ENCODE measurements around the gene SEMA3C. TPM values are rescaled to one million over a fixed set of nuclear protein-coding genes. Genes with fewer than 3 reads are reported as not detected.

Gene SEMA3C
- total and polyA plus RNA-seq, 11 donors: 11.7 to 110 (median 67.6) TPM

DNA sequence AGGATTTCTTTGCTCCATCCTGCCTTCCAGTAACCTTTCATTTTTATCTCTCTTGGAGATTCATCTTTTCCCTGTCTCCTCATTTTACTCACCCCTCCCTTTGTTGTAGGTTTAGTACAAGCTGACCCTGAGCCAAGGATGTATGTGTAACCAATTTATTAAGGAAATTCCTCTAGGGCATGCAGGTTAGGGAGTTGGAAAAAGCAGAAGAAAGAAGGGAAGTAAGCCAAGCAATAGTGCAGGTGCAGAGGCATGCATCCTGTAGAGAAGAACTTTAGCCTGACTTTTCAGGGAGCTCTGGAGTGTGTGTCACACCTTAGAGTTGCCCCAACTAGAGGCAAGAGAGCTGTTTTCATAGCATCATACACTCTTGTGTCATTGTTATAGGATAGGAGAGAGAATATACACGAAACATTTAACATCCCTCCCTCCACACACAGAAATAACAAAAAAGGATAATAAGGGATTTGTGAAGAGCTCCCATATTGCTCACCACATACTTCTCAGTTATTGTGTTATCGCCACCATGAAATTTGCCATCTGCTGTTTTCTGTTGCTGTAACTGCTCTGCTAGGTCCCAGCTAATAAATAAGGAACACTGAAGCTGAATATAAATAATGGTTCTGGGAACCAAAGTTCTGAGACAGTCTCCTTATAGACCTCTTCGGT is 21.8 kb upstream of the SEMA3C start:
- Histone ChIP-seq H3K27me3 (no peaks in the 10 kb centered on the region), H3K4me1 (peaks cover 0 to 30% (median 13%) of the 10 kb centered on the region in 12 donors), H3K4me3 (no peak overlapping the region), H3K27ac (peak overlapping the region in 3 of 12 donors; percentile 27 to 66 (median 56)), H3K9me3 (no peaks in the 10 kb centered on the region), H3K36me3 (no peaks in the 10 kb centered on the region)
- intact Hi-C loops (cut with DNase I): loop anchor here in 1 of 10 donors (10.0 kb wide), 1 partner anchor 254 kb away; no protein-coding TSS in a partner anchor
- WGBS, 4 donors: 73 to 86% (median 80%) methylated on average over 3 of the region's 3 CpGs
- ATAC-seq: no peak
- no peak for TF ChIP-seq POLR2A (IDR thresholded peaks at IDR 0.05)
- TF ChIP-seq, protein P1, sequence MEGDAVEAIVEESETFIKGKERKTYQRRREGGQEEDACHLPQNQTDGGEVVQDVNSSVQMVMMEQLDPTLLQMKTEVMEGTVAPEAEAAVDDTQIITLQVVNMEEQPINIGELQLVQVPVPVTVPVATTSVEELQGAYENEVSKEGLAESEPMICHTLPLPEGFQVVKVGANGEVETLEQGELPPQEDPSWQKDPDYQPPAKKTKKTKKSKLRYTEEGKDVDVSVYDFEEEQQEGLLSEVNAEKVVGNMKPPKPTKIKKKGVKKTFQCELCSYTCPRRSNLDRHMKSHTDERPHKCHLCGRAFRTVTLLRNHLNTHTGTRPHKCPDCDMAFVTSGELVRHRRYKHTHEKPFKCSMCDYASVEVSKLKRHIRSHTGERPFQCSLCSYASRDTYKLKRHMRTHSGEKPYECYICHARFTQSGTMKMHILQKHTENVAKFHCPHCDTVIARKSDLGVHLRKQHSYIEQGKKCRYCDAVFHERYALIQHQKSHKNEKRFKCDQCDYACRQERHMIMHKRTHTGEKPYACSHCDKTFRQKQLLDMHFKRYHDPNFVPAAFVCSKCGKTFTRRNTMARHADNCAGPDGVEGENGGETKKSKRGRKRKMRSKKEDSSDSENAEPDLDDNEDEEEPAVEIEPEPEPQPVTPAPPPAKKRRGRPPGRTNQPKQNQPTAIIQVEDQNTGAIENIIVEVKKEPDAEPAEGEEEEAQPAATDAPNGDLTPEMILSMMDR (IDR thresholded peaks at IDR 0.05): no peak
- DNase-seq: no peak

DNA sequence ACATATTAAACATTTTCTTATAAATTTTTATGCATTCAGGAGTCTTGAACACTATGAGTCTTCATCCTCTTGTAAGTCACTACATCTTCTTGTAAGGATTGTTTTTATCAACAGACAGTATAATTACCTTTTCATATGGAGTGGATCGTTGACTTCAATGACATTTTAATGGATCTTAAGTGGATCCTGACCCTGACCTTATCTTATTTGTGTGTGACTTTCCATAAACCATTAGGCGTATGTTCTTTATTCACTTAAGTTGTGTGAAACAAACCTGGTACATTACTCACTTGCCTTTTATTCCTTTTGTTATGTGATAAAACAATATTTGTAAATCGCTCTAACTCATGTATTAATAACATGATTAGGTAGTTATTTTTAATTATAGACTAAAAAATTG is 18.5 kb upstream of the SEMA3C start:
- H3K27me3 ChIP-seq: no peaks in the 10 kb centered on the region
- DNase-seq: no peak
- 69 to 74% (median 72%) methylated on average over 3 of the region's 3 CpGs for WGBS, 4 donors
- no peak for ATAC-seq
- H3K27ac ChIP-seq: no peak overlapping the region
- intact Hi-C loops (cut with DNase I): no loop called here
- no peak overlapping the region for H3K4me3 ChIP-seq
- no peaks in the 10 kb centered on the region for H3K9me3 ChIP-seq
- peaks cover 0 to 20% (median 9%) of the 10 kb centered on the region in 12 donors for H3K4me1 ChIP-seq
- no peaks in the 10 kb centered on the region for H3K36me3 ChIP-seq
- TF ChIP-seq, protein P1 (IDR thresholded peaks at IDR 0.05): no peak
- TF ChIP-seq POLR2A (IDR thresholded peaks at IDR 0.05): no peak

DNA sequence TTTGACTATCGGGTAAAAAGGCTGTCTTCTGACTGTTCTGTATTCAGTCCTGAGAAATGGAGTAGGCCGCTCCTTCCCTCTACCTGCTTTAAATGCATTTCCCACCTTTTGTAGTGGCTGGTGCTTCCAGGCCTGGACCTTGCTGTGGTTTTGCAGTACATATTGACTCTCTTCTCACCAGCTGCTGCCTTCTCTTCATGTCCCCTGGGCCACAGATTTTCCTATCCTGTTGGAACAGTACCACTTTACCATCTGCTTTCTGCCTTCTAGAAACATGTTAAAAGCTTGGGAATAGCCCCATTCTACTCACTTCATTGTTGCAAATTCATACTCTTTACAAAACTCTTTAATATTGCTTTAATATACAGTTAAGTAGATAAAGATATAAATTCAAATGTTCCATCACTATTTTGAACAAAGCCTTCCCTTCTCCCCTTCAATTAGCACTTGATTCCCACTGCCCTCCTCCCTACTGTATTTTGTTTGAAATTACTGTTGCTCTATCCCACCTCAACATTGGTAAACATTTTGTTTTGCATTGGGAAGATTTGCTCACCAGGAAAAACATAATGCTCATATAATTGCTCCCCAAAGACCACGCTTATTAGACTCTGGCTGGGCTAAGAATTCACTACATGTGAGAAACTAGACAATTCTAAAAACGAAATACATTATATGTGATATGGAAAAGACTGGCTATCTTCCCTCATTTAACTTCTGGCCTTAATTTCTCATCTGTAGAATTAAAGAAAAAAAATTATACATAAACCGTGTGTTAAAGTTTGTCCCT is 17.3 kb upstream of the SEMA3C start:
- H3K9me3 ChIP-seq: no peaks in the 10 kb centered on the region
- no peak overlapping the region for H3K27ac ChIP-seq
- no peak for ATAC-seq
- H3K4me3 ChIP-seq: no peak overlapping the region
- H3K27me3 ChIP-seq: no peaks in the 10 kb centered on the region
- H3K4me1 ChIP-seq: peaks cover 0 to 8% (median under 1%) of the 10 kb centered on the region in 12 donors
- WGBS, 4 donors: 86 to 91% (median 88%) methylated on average over 5 of the region's 5 CpGs
- H3K36me3 ChIP-seq: no peaks in the 10 kb centered on the region
- DNase-seq: no peak
- no peak for TF ChIP-seq POLR2A (IDR thresholded peaks at IDR 0.05)
- TF ChIP-seq, protein P1 (IDR thresholded peaks at IDR 0.05): no peak
- intact Hi-C loops (cut with DNase I): no loop called here

DNA sequence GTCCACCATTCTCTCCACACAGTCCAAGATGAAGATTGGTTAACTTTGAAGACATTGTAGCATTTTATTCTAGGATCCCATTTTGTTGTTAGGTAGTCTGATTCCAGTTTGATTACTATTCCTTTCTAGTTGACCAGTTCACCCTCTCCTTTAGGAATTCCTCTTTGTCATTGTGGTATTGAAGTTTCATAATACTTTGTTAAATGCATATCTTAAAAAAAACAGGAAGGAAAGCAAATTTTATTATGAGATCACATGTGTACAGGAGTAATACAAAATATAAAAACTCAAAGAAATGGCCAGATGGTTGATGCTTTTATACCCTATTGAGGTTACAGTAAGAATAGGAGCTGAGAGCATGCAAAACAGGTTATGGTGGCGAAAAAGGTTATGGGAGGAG is 15.5 kb upstream of the SEMA3C start:
- no peak overlapping the region for H3K4me3 ChIP-seq
- DNase-seq (no peak), ATAC-seq (no peak)
- TF ChIP-seq POLR2A (IDR thresholded peaks at IDR 0.05): no peak
- TF ChIP-seq, protein P1 (IDR thresholded peaks at IDR 0.05): no peak
- no peaks in the 10 kb centered on the region for H3K27me3 ChIP-seq
- H3K9me3 ChIP-seq: no peaks in the 10 kb centered on the region
- H3K27ac ChIP-seq: no peak overlapping the region
- intact Hi-C loops (cut with DNase I): no loop called here
- WGBS, 4 donors: 79 to 89% (median 88%) methylated on average over 1 of the region's 1 CpG
- no peaks in the 10 kb centered on the region for H3K36me3 ChIP-seq
- H3K4me1 ChIP-seq: no peaks in the 10 kb centered on the region
